ENCODE measurements around the gene C12orf75.

DNA sequence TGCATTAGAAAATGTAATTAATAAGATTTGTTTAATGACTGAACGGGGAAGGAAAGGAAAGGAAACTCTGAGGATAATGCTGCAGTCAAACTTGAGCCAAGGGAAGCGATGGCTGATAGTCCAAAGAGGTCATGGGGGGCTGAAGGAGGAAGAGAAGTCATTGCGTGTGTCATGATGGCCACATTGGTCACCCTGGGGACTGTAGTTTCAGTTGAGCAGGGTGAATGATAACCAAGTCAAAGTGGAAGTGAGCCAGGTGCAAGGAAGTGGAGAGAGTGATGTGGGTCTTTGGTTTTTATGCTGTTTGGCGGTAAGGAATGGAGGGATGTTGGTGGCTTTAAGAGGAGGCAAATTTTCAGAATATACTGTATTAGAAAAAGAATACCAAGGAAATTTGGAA is 21.6 kb downstream of the C12orf75 start:
- no peak for TF ChIP-seq POLR2A (IDR thresholded peaks at IDR 0.05)
- TF ChIP-seq, protein P1, sequence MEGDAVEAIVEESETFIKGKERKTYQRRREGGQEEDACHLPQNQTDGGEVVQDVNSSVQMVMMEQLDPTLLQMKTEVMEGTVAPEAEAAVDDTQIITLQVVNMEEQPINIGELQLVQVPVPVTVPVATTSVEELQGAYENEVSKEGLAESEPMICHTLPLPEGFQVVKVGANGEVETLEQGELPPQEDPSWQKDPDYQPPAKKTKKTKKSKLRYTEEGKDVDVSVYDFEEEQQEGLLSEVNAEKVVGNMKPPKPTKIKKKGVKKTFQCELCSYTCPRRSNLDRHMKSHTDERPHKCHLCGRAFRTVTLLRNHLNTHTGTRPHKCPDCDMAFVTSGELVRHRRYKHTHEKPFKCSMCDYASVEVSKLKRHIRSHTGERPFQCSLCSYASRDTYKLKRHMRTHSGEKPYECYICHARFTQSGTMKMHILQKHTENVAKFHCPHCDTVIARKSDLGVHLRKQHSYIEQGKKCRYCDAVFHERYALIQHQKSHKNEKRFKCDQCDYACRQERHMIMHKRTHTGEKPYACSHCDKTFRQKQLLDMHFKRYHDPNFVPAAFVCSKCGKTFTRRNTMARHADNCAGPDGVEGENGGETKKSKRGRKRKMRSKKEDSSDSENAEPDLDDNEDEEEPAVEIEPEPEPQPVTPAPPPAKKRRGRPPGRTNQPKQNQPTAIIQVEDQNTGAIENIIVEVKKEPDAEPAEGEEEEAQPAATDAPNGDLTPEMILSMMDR (IDR thresholded peaks at IDR 0.05): no peak
